ENCODE results near the gene MARCHF3. TPM values are rescaled to one million over a fixed set of nuclear protein-coding genes. Genes with fewer than 3 reads are reported as not detected.

Gene MARCHF3
- total and polyA plus RNA-seq, 2 donors (not counting 1 experiment from before 2014, with no cell fraction given), result 8.6 to 11.6 TPM

- Histone ChIP-seq H2AFZ (ENCODE audit: low read length) (peak overlapping the region; percentile 30), H3K9me3 (ENCODE audit: control insufficient read depth, insufficient read depth, low read depth, low read length) (no peaks in the 10 kb centered on the region), H3K4me2 (ENCODE audit: extremely low read depth, insufficient read depth, low read length) (peak overlapping the region; percentile 4), H3K4me3 (replicated peaks in 1 of 4; ENCODE audit: control extremely low read depth in 1 of 4, insufficient read depth in 1 of 4, low read depth in 3 of 4, low read length in 4 of 4) (no peak overlapping the region), H3K27me3 (ENCODE audit: control insufficient read depth, insufficient read depth, low read length) (no peaks in the 10 kb centered on the region), H3K79me2 (ENCODE audit: control insufficient read depth, insufficient read depth, low read length) (no peaks in the 10 kb centered on the region), H3K4me1 (ENCODE audit: control insufficient read depth, extremely low read depth, insufficient read depth, low read length) (peaks cover 5% of the 10 kb centered on the region), H3K27ac (ENCODE audit: insufficient read depth, low read length) (no peak overlapping the region), H3K36me3 (ENCODE audit: control insufficient read depth, insufficient read depth, low read length) (no peaks in the 10 kb centered on the region), H3K9ac (ENCODE audit: insufficient read depth, low read length) (no peak overlapping the region), H4K20me1 (ENCODE audit: control insufficient read depth, extremely low read depth, insufficient read depth, low read length) (no peaks in the 10 kb centered on the region)
- TF ChIP-seq, protein P1, sequence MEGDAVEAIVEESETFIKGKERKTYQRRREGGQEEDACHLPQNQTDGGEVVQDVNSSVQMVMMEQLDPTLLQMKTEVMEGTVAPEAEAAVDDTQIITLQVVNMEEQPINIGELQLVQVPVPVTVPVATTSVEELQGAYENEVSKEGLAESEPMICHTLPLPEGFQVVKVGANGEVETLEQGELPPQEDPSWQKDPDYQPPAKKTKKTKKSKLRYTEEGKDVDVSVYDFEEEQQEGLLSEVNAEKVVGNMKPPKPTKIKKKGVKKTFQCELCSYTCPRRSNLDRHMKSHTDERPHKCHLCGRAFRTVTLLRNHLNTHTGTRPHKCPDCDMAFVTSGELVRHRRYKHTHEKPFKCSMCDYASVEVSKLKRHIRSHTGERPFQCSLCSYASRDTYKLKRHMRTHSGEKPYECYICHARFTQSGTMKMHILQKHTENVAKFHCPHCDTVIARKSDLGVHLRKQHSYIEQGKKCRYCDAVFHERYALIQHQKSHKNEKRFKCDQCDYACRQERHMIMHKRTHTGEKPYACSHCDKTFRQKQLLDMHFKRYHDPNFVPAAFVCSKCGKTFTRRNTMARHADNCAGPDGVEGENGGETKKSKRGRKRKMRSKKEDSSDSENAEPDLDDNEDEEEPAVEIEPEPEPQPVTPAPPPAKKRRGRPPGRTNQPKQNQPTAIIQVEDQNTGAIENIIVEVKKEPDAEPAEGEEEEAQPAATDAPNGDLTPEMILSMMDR (conservative IDR thresholded peaks at IDR 0.05 in 1 of 2, IDR thresholded peaks at IDR 0.05 in 1 of 2; ENCODE audit: low read depth in 1 of 2, low read length in 2 of 2), result no peak
- TF ChIP-seq EZH2 (IDR thresholded peaks at IDR 0.05; ENCODE audit: low read length, missing control alignments), result no peak
- DNase-seq (ENCODE audit: low read depth in 2 of 2), result no peak
Measured at GRCh38 chr5:126852091-126852571, 178.2 kb downstream of the MARCHF3 start.

DNA sequence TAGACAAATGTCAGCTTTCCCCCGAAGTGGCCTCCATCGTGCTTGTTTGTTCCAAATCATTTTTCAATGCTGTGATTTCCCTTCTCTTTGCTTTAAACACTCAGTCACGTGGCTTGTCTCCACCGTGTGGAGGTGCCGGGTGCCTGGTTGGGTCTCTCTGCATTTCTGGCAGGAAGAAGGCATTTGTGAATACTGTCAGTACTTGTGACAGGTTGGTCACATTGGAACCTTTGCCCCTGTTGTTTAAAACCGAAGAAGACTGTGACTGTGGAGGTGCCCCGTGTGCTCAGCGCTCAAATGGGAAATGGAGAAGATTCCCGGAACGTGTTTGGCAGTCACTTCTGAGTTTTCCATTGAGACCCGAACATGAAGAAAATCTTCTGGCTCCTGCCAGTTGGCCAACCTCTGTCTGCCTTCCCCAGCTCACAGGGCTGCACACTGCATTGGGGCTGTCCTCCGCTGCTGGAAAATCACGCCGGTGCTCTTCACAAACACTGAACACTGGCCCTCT lies 178.8 kb downstream of the MARCHF3 start:
- no peaks in the 10 kb centered on the region for H3K27me3 ChIP-seq (ENCODE audit: control insufficient read depth, insufficient read depth, low read length)
- H4K20me1 ChIP-seq (ENCODE audit: control insufficient read depth, extremely low read depth, insufficient read depth, low read length), result no peaks in the 10 kb centered on the region
- H3K4me2 ChIP-seq (ENCODE audit: extremely low read depth, insufficient read depth, low read length), result peak overlapping the region; percentile 51
- H3K4me1 ChIP-seq (ENCODE audit: control insufficient read depth, extremely low read depth, insufficient read depth, low read length), result peaks cover 5% of the 10 kb centered on the region
- H3K9me3 ChIP-seq (ENCODE audit: control insufficient read depth, insufficient read depth, low read depth, low read length), result no peaks in the 10 kb centered on the region
- H2AFZ ChIP-seq (ENCODE audit: low read length), result peak overlapping the region; percentile 30
- H3K79me2 ChIP-seq (ENCODE audit: control insufficient read depth, insufficient read depth, low read length), result no peaks in the 10 kb centered on the region
- no peak overlapping the region for H3K4me3 ChIP-seq (replicated peaks in 1 of 4; ENCODE audit: control extremely low read depth in 1 of 4, insufficient read depth in 1 of 4, low read depth in 3 of 4, low read length in 4 of 4)
- no peak overlapping the region for H3K27ac ChIP-seq (ENCODE audit: insufficient read depth, low read length)
- no peaks in the 10 kb centered on the region for H3K36me3 ChIP-seq (ENCODE audit: control insufficient read depth, insufficient read depth, low read length)
- no peak overlapping the region for H3K9ac ChIP-seq (ENCODE audit: insufficient read depth, low read length)
- no peak for DNase-seq (ENCODE audit: low read depth in 2 of 2)
- TF ChIP-seq, protein P1 (conservative IDR thresholded peaks at IDR 0.05 in 1 of 2, IDR thresholded peaks at IDR 0.05 in 1 of 2; ENCODE audit: low read depth in 1 of 2, low read length in 2 of 2), result no peak
- no peak for TF ChIP-seq EZH2 (IDR thresholded peaks at IDR 0.05; ENCODE audit: low read length, missing control alignments)

- Histone ChIP-seq H3K79me2 (ENCODE audit: control insufficient read depth, insufficient read depth, low read length) (no peaks in the 10 kb centered on the region), H3K27me3 (ENCODE audit: control insufficient read depth, insufficient read depth, low read length) (no peaks in the 10 kb centered on the region), H3K4me2 (ENCODE audit: extremely low read depth, insufficient read depth, low read length) (no peak overlapping the region), H3K4me1 (ENCODE audit: control insufficient read depth, extremely low read depth, insufficient read depth, low read length) (peaks cover 5% of the 10 kb centered on the region), H3K4me3 (replicated peaks in 1 of 4; ENCODE audit: control extremely low read depth in 1 of 4, insufficient read depth in 1 of 4, low read depth in 3 of 4, low read length in 4 of 4) (no peak overlapping the region), H2AFZ (ENCODE audit: low read length) (no peak overlapping the region), H3K9me3 (ENCODE audit: control insufficient read depth, insufficient read depth, low read depth, low read length) (no peaks in the 10 kb centered on the region), H4K20me1 (ENCODE audit: control insufficient read depth, extremely low read depth, insufficient read depth, low read length) (no peaks in the 10 kb centered on the region), H3K9ac (ENCODE audit: insufficient read depth, low read length) (no peak overlapping the region), H3K27ac (ENCODE audit: insufficient read depth, low read length) (no peak overlapping the region), H3K36me3 (ENCODE audit: control insufficient read depth, insufficient read depth, low read length) (no peaks in the 10 kb centered on the region)
- TF ChIP-seq EZH2 (IDR thresholded peaks at IDR 0.05; ENCODE audit: low read length, missing control alignments), result no peak
- TF ChIP-seq, protein P1 (conservative IDR thresholded peaks at IDR 0.05 in 1 of 2, IDR thresholded peaks at IDR 0.05 in 1 of 2; ENCODE audit: low read depth in 1 of 2, low read length in 2 of 2), result no peak
- peak; percentile 22 to 51 for DNase-seq (ENCODE audit: low read depth in 2 of 2)
Measured at GRCh38 chr5:126849101-126849678, 181.2 kb downstream of the MARCHF3 start.

Data from fibroblast of lung (primary cell).